Amniotic stem cell (primary cell): Measurements from ENCODE around the gene HFE.
A peak's percentile ranks its signal among the peaks of the same experiment; 100 is the strongest.
"Not testable (repeated sequence)": the region's sequence is repeated elsewhere in the genome, so short reads cannot be mapped to it uniquely, and the experiment has no call there.

ENCODE experiments used
- DNase-seq: peaks from one replicate; lab custom pipeline; 2025; lab: John Stamatoyannopoulos, UW

HFE gene, protein sequence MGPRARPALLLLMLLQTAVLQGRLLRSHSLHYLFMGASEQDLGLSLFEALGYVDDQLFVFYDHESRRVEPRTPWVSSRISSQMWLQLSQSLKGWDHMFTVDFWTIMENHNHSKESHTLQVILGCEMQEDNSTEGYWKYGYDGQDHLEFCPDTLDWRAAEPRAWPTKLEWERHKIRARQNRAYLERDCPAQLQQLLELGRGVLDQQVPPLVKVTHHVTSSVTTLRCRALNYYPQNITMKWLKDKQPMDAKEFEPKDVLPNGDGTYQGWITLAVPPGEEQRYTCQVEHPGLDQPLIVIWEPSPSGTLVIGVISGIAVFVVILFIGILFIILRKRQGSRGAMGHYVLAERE

DNA sequence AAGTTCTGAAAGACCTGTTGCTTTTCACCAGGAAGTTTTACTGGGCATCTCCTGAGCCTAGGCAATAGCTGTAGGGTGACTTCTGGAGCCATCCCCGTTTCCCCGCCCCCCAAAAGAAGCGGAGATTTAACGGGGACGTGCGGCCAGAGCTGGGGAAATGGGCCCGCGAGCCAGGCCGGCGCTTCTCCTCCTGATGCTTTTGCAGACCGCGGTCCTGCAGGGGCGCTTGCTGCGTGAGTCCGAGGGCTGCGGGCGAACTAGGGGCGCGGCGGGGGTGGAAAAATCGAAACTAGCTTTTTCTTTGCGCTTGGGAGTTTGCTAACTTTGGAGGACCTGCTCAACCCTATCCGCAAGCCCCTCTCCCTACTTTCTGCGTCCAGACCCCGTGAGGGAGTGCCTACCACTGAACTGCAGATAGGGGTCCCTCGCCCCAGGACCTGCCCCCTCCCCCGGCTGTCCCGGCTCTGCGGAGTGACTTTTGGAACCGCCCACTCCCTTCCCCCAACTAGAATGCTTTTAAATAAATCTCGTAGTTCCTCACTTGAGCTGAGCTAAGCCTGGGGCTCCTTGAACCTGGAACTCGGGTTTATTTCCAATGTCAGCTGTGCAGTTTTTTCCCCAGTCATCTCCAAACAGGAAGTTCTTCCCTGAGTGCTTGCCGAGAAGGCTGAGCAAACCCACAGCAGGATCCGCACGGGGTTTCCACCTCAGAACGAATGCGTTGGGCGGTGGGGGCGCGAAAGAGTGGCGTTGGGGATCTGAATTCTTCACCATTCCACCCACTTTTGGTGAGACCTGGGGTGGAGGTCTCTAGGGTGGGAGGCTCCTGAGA lies at the start of gene HFE:
TSS of gene HFE (plus strand) at position 146 of the 832 bp plus-strand sequence. CDS start at position 158, 12 bp downstream.
- DNase-seq: peak; percentile 22

DNA sequence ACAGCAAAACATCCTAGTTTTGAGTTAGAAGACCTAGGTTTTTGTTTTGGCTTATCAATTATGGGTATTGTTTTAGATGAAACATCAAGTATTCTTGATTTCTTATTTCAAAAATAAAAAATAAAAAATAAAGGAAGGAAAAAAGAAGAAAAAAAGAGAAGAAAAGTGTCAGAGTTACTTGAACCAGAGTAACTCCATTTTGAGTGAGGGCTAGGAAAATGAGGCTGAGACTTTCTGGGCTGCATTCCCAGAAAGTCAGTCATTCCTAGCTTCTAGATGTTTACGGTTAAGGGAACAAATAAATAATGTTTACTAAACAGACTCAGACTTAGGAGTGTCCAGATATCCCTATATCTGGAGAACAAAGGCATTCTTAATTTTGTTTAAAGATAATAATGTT lies 45.3 kb upstream of the HFE start:
- DNase-seq: no peak

- DNase-seq: peak; percentile 95
Measured at GRCh38 chr6:26043384-26044139, 43.7 kb upstream of the HFE start.

DNA sequence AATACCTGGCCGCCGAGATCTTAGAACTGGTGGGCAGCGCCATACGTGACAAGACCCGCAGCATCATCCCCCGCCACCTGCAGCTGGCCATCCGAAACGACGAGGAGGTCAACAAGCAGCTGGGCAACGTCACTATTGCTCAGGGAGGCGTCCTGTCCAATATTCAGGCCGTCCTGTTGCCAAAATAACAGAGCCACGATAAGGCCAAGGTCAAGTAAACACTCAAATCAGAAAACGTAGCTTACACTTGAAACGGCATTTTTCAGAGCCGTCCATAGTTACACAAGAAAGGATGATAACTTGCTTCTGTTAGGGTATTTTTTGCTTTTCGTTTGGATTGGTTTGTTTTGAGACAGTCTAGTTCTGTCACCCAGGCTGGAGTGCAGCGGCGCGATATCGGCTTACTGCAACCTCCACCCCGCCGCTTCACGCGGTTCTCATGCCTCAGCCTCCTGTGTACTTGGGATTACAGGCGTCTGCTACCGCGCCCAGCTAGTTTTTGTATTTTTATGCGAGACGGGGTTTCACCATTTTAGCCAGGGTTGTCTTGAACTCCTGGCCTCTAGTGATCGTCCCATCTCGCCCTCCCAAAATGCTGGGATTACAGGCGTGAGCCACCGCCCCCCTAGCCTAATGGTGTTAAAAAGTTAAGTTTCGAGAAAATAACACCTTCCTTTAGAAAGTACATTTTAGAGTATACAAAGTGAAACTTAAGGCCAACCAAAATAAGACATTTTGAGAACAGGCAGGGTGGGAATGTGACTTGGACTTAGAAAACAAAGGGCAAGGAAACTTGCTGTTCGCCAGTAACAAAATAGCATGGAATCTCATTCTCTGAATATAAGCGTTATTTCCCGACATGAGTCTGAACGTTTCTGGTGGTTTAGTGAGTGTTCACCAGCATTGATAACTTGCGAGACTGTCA lies 42.8 kb upstream of the HFE start:
- no peak for DNase-seq

DNA sequence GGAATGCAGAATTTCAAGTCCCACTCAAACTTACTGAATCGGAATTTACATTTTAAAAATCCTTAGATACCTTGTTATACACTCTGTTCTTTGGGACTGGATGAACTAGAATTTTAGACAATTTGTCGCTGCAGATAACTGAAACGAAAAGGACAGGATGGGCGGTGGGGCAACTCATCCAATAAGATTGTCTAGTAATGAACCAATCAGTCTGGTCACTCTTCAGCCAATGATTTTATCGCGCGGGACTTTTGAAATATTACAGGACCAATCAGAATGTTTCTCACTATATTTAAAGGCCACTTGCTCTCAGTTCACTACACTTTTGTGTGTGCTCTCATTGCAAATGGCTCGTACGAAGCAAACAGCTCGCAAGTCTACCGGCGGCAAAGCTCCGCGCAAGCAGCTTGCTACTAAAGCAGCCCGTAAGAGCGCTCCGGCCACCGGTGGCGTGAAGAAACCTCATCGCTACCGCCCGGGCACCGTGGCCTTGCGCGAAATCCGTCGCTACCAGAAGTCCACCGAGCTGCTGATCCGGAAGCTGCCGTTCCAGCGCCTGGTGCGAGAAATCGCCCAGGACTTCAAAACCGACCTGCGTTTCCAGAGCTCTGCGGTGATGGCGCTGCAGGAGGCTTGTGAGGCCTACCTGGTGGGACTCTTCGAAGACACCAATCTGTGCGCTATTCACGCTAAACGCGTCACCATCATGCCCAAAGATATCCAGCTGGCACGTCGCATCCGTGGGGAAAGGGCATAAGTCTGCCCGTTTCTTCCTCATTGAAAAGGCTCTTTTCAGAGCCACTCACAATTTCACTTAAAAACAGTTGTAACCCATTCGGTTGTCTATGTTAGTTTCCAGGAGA lies 41.9 kb upstream of the HFE start:
- peak; percentile 74 for DNase-seq

- no peak for DNase-seq
Measured at GRCh38 chr6:26045928-26046368, 41.3 kb upstream of the HFE start.

DNA sequence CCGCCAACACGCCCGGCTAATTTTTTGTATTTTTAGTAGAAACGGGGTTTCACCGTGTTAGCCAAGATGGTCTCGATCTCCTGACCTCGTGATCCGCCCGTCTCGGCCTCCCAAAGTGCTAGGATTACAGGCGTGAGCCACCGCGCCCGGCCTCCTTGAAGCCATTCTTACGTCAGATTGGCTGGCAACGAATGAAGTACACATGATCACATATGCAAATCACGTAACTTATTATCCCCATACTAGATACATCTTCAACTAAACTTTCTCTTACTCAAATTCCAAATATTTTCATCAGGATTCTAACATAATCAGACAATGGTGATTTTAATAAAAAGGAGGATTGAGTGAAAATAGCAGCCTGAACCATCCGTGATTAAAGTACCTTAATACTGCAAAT lies 39.9 kb upstream of the HFE start:
- not testable (repeated sequence) for DNase-seq

GRCh38 chr6:26048590-26048989 lies 38.6 kb upstream of the HFE start:
- no peak for DNase-seq

- DNase-seq: no peak
Measured at GRCh38 chr6:26051665-26052310, 35.4 kb upstream of the HFE start.

DNA sequence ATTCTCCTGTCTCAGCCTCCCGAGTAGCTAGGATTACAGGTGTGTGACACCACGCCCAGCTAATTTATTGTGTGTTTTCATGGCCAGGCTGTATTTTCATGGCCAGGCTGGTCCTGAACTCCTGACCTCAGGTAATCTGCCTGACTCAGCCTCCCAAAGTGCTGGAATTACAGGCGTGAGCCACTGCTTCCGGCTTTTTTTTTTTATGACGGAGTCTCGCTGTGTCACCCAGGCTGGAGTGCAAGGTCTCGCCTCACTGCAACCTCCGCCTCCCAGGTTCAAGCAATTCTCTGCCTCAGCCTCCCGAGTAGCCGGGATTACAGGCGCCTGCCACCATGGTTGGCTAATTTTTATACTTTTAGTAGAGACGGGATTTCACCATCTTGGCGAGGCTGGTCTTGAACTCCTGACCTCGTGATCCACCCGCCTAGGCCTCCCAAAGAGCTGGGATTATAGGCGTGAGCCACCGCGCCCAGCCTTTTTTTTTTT lies 34.4 kb upstream of the HFE start:
- not testable (repeated sequence) for DNase-seq

- no peak for DNase-seq
Measured at GRCh38 chr6:26053992-26054780, 33.0 kb upstream of the HFE start.

GRCh38 chr6:26054781-26055718 lies 32.2 kb upstream of the HFE start:
- peak; percentile 85 for DNase-seq

- DNase-seq: peak; percentile 44
Measured at GRCh38 chr6:26055719-26056582, 31.3 kb upstream of the HFE start.

GRCh38 chr6:26056583-26057350 lies 30.5 kb upstream of the HFE start:
- no peak for DNase-seq

- DNase-seq: no peak
Measured at GRCh38 chr6:26057899-26058298, 29.3 kb upstream of the HFE start.

- DNase-seq: not testable (repeated sequence)
Measured at GRCh38 chr6:26058477-26059033, 28.7 kb upstream of the HFE start.
